Measurements from ENCODE around the gene REXO1. TPM values are rescaled to one million over a fixed set of nuclear protein-coding genes. Genes with fewer than 3 reads are reported as not detected.

REXO1 gene
- total and polyA plus RNA-seq, 9 of the 15 experiments (the other 6 are each of a cell fraction or from before 2014, with no cell fraction given), result 0.04 to 63.3 (median 15.8) TPM

DNA sequence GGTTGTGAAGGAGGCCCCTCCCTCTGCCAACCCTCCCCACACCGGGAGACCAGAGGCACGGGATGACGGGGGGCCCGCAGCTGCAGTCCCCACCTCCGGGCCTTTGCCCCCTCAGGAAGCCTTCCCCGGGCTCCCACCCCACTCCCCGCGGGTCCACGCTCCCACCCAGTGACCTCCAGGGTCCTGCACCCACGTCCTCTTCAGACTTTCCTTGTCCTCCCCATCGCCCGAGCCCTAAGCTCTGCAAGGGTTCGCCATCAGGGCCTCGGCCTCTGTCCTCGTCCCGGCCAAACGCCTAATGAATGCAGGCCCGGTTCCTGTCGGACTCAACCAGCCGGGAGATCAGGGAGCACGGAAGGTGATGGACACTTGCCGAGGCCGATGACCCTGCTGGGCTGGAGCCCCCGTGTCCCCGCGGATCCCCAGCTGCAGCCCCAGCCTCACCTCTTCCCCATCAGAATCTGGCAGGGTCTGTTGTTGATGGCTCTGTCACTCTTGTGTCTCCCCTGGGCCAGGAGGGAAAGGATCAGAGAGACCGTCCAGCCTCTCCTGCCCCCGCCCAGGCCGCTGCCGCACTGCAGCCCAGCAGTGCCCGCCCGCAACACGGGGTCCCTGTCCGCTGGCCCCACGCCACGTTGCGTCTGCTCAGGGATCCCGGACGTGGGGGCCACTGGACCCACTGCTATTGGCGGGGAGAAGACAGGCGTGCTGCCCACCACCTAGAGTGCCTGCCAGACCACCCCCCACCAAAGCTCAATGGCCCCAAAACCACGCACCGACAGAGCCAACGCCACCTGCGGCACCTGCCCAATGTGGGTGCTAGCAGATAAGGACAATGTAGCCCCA, 41.9 kb downstream of the REXO1 start (continued):
- TF ChIP-seq, protein P1, sequence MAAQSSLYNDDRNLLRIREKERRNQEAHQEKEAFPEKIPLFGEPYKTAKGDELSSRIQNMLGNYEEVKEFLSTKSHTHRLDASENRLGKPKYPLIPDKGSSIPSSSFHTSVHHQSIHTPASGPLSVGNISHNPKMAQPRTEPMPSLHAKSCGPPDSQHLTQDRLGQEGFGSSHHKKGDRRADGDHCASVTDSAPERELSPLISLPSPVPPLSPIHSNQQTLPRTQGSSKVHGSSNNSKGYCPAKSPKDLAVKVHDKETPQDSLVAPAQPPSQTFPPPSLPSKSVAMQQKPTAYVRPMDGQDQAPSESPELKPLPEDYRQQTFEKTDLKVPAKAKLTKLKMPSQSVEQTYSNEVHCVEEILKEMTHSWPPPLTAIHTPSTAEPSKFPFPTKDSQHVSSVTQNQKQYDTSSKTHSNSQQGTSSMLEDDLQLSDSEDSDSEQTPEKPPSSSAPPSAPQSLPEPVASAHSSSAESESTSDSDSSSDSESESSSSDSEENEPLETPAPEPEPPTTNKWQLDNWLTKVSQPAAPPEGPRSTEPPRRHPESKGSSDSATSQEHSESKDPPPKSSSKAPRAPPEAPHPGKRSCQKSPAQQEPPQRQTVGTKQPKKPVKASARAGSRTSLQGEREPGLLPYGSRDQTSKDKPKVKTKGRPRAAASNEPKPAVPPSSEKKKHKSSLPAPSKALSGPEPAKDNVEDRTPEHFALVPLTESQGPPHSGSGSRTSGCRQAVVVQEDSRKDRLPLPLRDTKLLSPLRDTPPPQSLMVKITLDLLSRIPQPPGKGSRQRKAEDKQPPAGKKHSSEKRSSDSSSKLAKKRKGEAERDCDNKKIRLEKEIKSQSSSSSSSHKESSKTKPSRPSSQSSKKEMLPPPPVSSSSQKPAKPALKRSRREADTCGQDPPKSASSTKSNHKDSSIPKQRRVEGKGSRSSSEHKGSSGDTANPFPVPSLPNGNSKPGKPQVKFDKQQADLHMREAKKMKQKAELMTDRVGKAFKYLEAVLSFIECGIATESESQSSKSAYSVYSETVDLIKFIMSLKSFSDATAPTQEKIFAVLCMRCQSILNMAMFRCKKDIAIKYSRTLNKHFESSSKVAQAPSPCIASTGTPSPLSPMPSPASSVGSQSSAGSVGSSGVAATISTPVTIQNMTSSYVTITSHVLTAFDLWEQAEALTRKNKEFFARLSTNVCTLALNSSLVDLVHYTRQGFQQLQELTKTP (IDR thresholded peaks at IDR 0.05; ENCODE audit: low read depth in 1 of 2, partially characterized antibody in 2 of 2), result no peak
- TF ChIP-seq, protein P2, sequence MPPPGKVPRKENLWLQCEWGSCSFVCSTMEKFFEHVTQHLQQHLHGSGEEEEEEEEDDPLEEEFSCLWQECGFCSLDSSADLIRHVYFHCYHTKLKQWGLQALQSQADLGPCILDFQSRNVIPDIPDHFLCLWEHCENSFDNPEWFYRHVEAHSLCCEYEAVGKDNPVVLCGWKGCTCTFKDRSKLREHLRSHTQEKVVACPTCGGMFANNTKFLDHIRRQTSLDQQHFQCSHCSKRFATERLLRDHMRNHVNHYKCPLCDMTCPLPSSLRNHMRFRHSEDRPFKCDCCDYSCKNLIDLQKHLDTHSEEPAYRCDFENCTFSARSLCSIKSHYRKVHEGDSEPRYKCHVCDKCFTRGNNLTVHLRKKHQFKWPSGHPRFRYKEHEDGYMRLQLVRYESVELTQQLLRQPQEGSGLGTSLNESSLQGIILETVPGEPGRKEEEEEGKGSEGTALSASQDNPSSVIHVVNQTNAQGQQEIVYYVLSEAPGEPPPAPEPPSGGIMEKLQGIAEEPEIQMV (tag; conservative IDR thresholded peaks at IDR 0.05; ENCODE audit: low read depth), result no peak
- TF ChIP-seq HNRNPLL (IDR thresholded peaks at IDR 0.05; ENCODE audit: low read depth, low read length, poor library complexity, severe bottlenecking) (no peak), MAFF (IDR thresholded peaks at IDR 0.05; ENCODE audit: low read length) (no peak), HDGF (IDR thresholded peaks at IDR 0.05) (no peak), NFYB (IDR thresholded peaks at IDR 0.05; ENCODE audit: extremely low read depth, insufficient read length) (no peak), EGR1 (conservative IDR thresholded peaks at IDR 0.05) (no peak), CAMTA2 (CRISPR knock-in tag; conservative IDR thresholded peaks at IDR 0.05) (no peak), RBM15 (IDR thresholded peaks at IDR 0.05; ENCODE audit: insufficient read depth, low read length) (no peak)
- TF ChIP-seq, protein P3, sequence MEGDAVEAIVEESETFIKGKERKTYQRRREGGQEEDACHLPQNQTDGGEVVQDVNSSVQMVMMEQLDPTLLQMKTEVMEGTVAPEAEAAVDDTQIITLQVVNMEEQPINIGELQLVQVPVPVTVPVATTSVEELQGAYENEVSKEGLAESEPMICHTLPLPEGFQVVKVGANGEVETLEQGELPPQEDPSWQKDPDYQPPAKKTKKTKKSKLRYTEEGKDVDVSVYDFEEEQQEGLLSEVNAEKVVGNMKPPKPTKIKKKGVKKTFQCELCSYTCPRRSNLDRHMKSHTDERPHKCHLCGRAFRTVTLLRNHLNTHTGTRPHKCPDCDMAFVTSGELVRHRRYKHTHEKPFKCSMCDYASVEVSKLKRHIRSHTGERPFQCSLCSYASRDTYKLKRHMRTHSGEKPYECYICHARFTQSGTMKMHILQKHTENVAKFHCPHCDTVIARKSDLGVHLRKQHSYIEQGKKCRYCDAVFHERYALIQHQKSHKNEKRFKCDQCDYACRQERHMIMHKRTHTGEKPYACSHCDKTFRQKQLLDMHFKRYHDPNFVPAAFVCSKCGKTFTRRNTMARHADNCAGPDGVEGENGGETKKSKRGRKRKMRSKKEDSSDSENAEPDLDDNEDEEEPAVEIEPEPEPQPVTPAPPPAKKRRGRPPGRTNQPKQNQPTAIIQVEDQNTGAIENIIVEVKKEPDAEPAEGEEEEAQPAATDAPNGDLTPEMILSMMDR (IDR thresholded peaks at IDR 0.05 in 2 of 3, conservative IDR thresholded peaks at IDR 0.05 in 1 of 3; ENCODE audit: insufficient read depth in 2 of 3, low read depth in 1 of 3, low read length in 3 of 3), result no peak

All from K562 (cell line).